ENCODE measurements around the gene TBRG1. TPM values are rescaled to one million over a fixed set of nuclear protein-coding genes. Genes with fewer than 3 reads are reported as not detected.

Gene TBRG1
- total RNA-seq, 1 donor from 2014 or later = 54.6 TPM

DNA sequence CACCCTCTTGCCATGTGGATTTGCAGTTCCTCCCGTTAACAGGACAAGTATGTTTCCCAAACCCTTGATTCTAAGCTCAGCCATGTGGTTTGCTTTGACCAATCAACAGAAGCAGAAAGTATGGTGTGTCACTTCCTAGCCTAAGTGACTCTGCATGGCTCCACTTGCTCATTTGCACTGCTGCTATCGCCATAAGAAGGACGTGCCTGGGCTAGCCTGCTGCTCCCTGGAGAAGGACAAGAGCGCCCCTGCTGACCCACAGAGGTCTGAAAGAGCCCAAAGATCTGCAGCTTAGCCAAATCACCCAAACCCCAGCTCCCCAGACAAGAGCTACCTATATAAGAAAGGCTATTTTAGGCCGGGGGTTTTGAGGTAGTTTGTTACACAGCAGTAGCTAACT lies 18.0 kb downstream of the TBRG1 start:
- peaks cover 27% of the 10 kb centered on the region for H3K36me3 Mint-ChIP-seq (ENCODE audit: low read depth)
- ATAC-seq (ENCODE audit: low read depth) (no peak), DNase-seq (no peak)
- H3K27ac Mint-ChIP-seq = no peak overlapping the region
- ChIA-PET CTCF (interaction anchor here (1.8 kb wide), 1 partner anchor 17 kb away, joined by 5 read pairs; no protein-coding TSS in a partner anchor), POLR2A (interaction anchor here (0.6 to 1.2 kb wide), 2 partner anchors 160 to 212 kb away, joined by 4 to 5 read pairs; partner anchors contain the start of gene MSANTD2)
- peaks cover 9% of the 10 kb centered on the region for H3K4me1 Mint-ChIP-seq
- no peaks in the 10 kb centered on the region for H3K27me3 Mint-ChIP-seq
- TF ChIP-seq, protein P1, sequence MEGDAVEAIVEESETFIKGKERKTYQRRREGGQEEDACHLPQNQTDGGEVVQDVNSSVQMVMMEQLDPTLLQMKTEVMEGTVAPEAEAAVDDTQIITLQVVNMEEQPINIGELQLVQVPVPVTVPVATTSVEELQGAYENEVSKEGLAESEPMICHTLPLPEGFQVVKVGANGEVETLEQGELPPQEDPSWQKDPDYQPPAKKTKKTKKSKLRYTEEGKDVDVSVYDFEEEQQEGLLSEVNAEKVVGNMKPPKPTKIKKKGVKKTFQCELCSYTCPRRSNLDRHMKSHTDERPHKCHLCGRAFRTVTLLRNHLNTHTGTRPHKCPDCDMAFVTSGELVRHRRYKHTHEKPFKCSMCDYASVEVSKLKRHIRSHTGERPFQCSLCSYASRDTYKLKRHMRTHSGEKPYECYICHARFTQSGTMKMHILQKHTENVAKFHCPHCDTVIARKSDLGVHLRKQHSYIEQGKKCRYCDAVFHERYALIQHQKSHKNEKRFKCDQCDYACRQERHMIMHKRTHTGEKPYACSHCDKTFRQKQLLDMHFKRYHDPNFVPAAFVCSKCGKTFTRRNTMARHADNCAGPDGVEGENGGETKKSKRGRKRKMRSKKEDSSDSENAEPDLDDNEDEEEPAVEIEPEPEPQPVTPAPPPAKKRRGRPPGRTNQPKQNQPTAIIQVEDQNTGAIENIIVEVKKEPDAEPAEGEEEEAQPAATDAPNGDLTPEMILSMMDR (IDR thresholded peaks at IDR 0.05) = no peak
- H3K4me3 Mint-ChIP-seq = no peak overlapping the region
- intact Hi-C loops (cut with micrococcal nuclease) = no loop called here
- H3K9me3 Mint-ChIP-seq = no peaks in the 10 kb centered on the region

DNA sequence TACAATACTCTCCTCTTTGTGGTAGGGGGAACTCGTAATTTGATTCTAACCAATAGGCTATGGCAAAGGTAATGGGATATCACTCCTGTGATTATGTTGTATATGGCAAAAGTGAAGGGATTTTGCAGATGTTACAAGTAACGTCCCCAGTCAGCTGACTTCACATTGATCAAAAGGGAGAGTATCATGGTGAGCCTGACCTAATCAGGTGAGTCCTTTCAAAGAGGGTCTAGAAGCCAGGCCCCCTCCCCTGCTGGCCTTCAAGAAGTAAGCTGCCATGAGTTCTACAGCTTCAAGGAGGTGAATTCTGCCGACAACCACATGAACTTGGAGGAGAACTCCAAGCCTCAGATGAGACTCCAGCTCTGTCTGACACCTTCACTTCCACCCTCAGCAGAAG lies 20.0 kb downstream of the TBRG1 start:
- POLR2A ChIA-PET = no interaction called here
- Mint-ChIP-seq H3K36me3 (ENCODE audit: low read depth) (peaks cover 8% of the 10 kb centered on the region), H3K9me3 (no peaks in the 10 kb centered on the region), H3K27me3 (no peaks in the 10 kb centered on the region), H3K4me3 (no peak overlapping the region), H3K4me1 (peaks cover 18% of the 10 kb centered on the region), H3K27ac (no peak overlapping the region)
- intact Hi-C loops (cut with micrococcal nuclease) = no loop called here
- DNase-seq = no peak
- TF ChIP-seq, protein P1 (IDR thresholded peaks at IDR 0.05) = no peak
- ATAC-seq (ENCODE audit: low read depth) = no peak
- CTCF ChIA-PET = interaction anchor here (0.9 to 2.8 kb wide), 3 partner anchors 27 to 196 kb away, joined by 4 to 14 read pairs (median 10); no protein-coding TSS in a partner anchor

DNA sequence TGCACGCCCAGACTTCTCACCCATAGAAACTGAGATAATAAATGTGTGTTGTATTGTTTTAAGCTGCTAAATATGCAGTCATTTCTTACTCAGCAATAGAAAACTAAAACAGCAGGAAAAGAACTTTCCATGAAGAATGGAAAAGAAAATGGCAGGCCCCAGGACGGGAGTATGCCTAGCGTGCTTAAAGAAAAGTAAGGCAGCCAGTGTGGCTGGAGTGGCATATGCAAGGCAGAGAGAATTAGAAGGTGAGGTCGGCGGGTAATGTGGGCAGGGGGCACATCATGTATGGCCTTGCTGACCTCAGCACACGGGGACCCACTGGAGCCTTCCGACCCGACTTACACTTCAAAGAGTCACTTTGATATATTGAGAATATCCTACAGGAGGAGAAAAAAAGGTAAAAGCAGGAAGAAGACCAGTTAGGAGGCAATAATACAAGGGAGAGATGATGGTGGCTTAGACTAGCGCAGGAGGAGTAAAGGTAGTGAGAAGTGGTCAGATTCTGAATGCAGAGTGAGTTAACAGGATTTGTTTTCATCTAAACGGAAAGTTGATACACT lies 20.5 kb downstream of the TBRG1 start:
- intact Hi-C loops (cut with micrococcal nuclease) = no loop called here
- H3K4me3 Mint-ChIP-seq = no peak overlapping the region
- ChIA-PET POLR2A (no interaction called here), CTCF (interaction anchor here (0.7 to 2.8 kb wide), 5 partner anchors 27 to 255 kb away, joined by 3 to 17 read pairs (median 10); no protein-coding TSS in a partner anchor)
- peaks cover 18% of the 10 kb centered on the region for H3K4me1 Mint-ChIP-seq
- no peak overlapping the region for H3K27ac Mint-ChIP-seq
- DNase-seq = no peak
- no peaks in the 10 kb centered on the region for H3K27me3 Mint-ChIP-seq
- ATAC-seq (ENCODE audit: low read depth) = no peak
- H3K9me3 Mint-ChIP-seq = no peaks in the 10 kb centered on the region
- TF ChIP-seq, protein P1 (IDR thresholded peaks at IDR 0.05) = no peak
- peaks cover 5% of the 10 kb centered on the region for H3K36me3 Mint-ChIP-seq (ENCODE audit: low read depth)

DNA sequence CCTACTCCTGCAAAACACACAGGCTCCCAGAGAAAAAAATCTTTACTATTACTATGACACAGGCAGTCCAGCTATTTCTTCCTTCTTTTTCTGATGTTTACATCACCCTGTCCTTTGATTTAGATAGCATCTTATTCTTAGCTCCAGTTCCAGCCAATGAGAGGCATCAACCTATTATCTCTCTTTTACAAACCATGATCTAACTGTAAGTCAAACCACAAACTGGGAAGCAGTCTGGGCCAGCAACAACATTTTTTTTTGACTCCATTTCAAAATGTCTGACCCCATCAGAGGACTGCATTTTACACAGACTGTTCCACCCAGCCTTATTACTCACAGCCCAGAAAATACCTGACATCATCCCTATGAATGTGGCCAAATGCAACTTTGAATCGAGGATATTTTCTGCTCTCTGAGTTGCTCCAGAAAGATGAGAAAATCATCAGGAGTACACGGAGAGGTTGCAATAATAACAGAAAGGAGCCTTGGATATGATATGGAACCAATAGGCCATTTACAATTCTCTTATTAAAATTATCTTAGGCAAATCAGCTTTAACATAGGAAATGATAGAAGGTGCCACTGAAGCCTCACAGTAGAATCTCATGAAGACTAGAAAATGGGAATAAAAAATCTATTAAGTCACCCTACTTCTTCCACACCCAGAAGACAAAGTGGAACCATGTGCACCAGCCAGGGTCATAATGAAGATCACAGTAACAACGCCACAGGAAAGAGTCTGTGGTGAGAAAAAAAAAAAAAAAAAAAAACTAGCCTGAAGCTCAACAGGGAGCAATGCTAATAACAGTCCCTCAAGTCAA lies 21.2 kb downstream of the TBRG1 start:
- H3K4me1 Mint-ChIP-seq = peaks cover 18% of the 10 kb centered on the region
- H3K36me3 Mint-ChIP-seq (ENCODE audit: low read depth) = no peaks in the 10 kb centered on the region
- H3K9me3 Mint-ChIP-seq = no peaks in the 10 kb centered on the region
- POLR2A ChIA-PET = interaction anchor here (0.9 kb wide), 1 partner anchor 21 kb away, joined by 4 read pairs; the partner anchor contains the start of gene TBRG1
- intact Hi-C loops (cut with micrococcal nuclease) = loop anchor here (1.0 kb wide), 4 partner anchors 25 to 223 kb away; no protein-coding TSS in a partner anchor
- DNase-seq (no peak), ATAC-seq (ENCODE audit: low read depth) (no peak)
- CTCF ChIA-PET = interaction anchor here (0.6 to 2.8 kb wide), 10 partner anchors 26 to 255 kb away, joined by 3 to 17 read pairs (median 5); no protein-coding TSS in a partner anchor
- no peaks in the 10 kb centered on the region for H3K27me3 Mint-ChIP-seq
- H3K4me3 Mint-ChIP-seq = no peak overlapping the region
- TF ChIP-seq, protein P1 (IDR thresholded peaks at IDR 0.05) = no peak
- H3K27ac Mint-ChIP-seq = no peak overlapping the region
